HG03432 (cell line): ENCODE measurements around the gene MBIP.
"Not testable (repeated sequence)": the region's sequence is repeated elsewhere in the genome, so short reads cannot be mapped to it uniquely, and the experiment has no call there.

Experiments used
- ATAC-seq: cut with Tn5 transposase; IDR thresholded peaks from one replicate; pipeline ENCODE4 v1.9.1; 2021; ENCODE audit warnings: mild to moderate bottlenecking, moderate library complexity; ENCODE audit not compliant: unreplicated experiment

Gene MBIP

DNA sequence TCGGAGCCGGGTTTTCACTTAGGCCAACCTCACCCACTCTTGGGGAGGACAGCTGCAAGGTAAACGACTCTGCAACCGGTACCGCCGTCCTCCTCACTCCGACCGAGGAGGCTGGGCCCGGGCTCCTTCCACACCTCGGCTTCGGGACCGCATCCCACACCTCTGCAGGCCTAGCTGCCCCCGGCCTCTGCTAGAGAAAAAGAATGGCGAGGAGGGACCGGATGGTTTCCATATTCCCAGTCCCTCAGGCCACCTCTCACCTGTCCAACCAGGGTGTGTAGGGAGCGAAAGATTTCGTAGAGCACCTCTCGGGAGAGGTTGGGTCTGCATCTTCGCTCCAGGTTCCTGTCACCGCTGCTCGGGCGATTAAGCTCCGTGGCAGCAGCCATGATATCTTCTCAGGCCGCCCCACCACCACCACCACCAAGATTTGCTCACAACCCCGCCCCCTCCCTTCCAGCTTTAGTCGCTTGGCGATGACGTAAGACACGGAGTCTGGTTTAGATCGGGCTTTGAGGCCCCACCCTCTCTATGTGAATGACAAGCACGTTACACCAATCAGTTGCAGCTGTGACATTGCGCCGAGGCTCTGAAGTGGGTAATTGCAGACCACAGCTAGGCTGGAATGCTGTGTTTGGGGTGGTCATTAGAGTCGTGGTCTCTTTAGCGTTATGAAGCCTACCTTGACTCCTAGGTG, at the start of gene MBIP:
Gene MBIP (minus strand): TSS at position 438 of the 697 bp plus-strand sequence. CDS start 49 bp downstream, at position 389.
- peak; percentile 98 for ATAC-seq

GRCh38 chr14:36367985-36368774, 47.7 kb upstream of the MBIP start:
- ATAC-seq, result no peak

DNA sequence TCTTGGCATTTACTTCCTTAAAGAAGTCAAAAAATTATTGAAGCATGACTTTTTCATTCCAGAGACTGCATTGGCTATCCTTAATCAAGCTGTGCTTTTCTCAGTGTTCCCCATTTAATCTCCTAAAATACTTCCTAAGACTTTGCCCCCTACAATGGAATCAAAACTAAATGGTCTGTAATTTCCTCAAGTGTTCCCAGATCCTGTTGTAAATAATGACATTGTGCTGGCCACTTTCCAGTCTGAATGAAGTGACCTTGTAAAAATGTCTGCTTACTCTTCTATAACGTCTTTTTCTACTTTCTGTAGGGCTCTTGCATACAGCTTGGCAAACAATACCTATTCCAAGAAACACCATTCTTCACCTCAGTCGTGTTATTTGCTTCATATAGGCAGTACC, 45.3 kb upstream of the MBIP start:
- no peak for ATAC-seq

- no peak for ATAC-seq
These were observed 43.3 kb upstream of the MBIP start for GRCh38 chr14:36363704-36364103.

GRCh38 chr14:36362648-36363047, 42.2 kb upstream of the MBIP start:
- no peak for ATAC-seq

GRCh38 chr14:36361210-36361853, 40.9 kb upstream of the MBIP start:
- ATAC-seq, result no peak

GRCh38 chr14:36356862-36357261, 36.4 kb upstream of the MBIP start:
- ATAC-seq, result no peak

GRCh38 chr14:36346052-36346451, 25.6 kb upstream of the MBIP start:
- no peak for ATAC-seq

DNA sequence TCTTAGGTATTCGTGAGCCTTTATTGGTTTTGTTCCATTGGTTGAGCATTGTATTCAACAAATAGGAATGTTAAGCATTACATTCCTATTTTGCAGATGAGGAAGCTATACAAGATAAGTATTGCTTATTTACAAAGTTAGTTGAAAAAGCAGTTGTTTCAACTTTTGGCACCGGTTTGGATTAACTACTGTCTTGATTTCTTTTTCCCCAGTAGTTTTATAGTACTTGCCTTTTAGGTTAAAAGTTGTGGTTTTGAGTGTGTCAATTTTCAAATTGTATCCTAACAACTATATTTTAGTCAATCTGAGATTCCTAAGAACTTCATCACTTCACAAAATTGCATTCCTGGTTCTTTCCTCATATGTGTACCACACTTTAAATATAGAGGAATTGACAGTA, 23.8 kb upstream of the MBIP start:
- ATAC-seq, result no peak

DNA sequence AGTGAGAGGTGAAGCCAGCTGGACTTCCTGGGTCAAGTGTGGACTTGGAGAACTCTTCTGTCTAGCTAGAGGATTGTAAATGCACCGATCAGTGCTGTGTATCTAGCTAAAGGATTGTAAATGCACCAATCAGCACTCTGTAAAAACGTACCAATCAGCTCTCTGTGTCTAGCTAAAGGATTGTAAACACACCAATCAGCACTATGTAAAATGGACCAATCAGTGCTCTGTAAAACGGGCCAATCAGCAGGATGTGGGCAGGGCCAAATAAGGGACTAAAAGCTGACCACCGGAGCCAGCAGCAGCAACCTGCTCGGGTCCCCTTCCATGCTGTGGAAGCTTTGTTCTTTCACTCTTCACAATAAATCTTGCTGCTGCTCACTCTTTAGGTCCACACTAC, 21.4 kb upstream of the MBIP start:
- not testable (repeated sequence) for ATAC-seq

- ATAC-seq, result no peak
These were observed 19.9 kb upstream of the MBIP start for GRCh38 chr14:36340276-36340890.

- no peak for ATAC-seq
These were observed 19.4 kb upstream of the MBIP start for GRCh38 chr14:36339816-36340215.

DNA sequence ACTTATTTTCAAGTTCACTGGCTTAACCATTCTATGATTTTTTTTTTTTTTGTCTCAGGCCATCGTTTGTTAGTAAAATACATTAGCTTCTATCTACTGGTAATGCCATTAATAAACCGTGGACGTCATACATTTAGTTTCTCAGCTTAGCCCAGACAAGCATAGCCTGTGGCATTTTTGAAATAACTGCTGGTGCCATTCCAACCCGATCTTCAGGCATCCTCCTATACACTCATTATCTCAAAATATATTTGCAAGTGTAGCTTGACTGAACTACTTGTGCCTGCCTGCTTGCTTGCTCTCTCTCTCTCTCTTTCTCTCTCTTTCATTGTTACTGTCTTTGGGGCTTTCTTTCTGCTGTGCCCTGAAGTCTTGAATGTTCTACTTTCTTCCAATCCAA, 12.7 kb upstream of the MBIP start:
- no peak for ATAC-seq

- ATAC-seq, result not testable (repeated sequence)
These were observed 7.1 kb upstream of the MBIP start for GRCh38 chr14:36327573-36327972.

GRCh38 chr14:36325853-36326252, 5.4 kb upstream of the MBIP start:
- no peak for ATAC-seq

DNA sequence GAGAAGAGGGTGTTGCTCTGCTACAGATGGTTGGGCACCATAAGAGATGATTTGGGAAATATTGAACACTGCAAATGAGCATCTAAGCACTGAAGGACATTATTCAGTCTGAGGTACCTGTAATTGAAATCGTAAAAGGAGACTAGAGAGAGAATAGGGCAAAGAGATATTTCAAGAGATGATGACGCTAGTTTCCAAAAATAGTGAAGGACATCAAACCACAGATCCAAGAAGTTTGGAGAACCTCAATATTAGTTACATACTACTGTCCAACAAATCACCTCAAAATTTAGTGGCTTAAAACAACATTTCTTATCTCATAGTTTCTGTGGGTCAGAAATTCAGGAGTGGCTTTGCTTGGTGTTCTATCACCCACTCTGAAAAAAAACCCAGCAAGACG, 4.5 kb upstream of the MBIP start:
- ATAC-seq, result no peak

- ATAC-seq, result peak; percentile 31
These were observed 502 bp upstream of the MBIP start for GRCh38 chr14:36320897-36321381.

DNA sequence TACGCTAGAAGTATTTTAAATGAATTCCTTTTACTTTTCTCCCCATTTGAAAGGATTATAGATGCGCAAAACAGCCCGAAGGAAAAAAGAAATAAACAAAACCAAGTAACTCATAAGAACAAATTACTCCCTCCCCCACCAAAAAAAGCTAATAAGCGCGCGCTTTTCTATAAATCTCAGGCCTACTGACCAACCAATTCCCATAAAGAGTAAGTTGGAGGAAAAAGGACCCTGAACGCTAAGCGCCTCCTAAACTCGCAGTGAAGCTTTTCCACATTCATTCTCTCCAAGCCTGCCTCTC, 588 bp downstream of the MBIP start:
- ATAC-seq, result no peak

DNA sequence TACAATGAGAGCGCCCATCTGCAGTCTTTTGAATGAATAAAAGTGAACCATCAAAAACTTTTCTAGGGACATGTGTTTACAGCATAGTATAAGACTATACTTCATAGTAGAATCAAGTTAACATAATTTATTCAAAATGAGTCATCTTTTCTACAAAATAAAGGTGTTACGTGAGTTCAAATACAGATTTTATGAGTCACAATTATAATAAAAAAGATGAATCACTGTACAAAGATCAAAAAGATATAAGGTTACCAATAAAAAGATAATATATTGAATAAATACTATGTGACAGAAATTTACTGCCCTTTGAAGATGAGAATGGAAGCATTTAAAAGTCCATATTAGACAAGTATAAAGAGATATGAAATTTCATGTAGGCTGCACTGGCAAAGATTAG, 2.8 kb downstream of the MBIP start:
- ATAC-seq, result no peak

- no peak for ATAC-seq
These were observed 4.3 kb downstream of the MBIP start for GRCh38 chr14:36316131-36316530.

- peak; percentile 76 for ATAC-seq
These were observed 5.1 kb downstream of the MBIP start for GRCh38 chr14:36315159-36315853.
